Islet of Langerhans (tissue), 1 donor: ENCODE results near the gene BLID.

Experiments used
- FAIRE-seq: peaks from one replicate; lab custom pipeline; 2011; peaks lifted over from hg19 to GRCh38; lab: Jason Lieb, UNC

The BLID gene

DNA sequence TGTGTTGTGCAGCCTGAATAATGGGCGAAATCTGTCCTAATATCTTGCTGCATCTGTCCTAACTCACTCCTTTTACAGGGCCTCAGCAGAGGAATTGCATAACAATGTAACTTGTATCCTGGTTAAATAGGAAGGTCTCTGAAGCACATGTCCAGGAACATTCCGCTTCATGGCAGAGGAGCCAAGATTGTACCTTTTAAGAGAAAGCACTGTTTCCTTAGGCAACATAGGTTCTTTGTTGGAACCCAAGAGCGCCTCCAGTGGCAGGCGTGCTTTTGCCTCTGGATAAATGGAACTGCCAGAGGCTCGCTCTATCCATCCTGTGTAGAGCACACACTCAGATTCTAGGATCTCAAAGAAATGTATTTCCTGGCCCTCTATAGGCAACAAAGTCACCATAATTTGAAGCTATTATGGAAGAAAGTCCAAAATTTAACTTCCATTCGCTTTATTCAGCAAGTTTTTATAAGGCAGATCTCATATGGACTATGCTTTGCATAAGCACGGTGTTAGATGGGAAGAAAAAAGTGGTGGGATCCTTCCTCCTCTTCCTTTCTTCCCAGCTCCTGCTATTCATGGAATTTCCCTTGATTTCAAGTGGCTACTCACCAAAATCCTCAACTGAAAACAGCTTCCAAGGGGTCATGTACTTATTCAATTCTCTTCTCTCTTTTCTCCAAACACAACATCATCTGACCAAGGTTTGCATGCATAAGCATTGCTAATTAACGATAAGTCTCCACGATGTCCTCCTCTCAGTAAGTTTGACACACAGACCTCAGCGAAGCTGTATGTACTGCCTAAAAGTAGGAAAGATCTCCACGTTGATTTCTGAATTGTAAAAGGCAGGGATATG, at the start of gene BLID:
Gene BLID (minus strand): TSS at position 692 of the 856 bp plus-strand sequence. CDS start 293 bp downstream, at position 399.
- FAIRE-seq, result no peak

- FAIRE-seq, result no peak
Measured at GRCh38 chr11:122163053-122163819, 47.2 kb upstream of the BLID start.

DNA sequence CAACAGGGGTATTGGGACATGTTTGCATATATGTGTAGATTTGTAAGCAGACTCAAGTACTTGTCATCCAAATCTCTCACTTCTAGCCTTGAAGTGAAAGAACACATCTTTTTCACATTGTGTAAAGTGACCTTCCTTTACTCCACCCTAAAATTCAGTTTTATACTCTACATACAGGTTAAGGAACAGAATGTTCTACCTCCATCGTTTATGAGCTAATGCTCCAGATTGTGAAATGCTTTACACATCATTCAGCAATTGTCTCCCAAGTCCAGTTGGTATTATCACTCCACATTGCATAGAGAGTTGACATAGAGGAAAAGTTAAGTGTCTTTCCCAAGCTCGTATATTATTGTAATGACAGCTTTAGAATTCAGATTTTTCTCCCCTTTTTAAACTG, 46.1 kb upstream of the BLID start:
- FAIRE-seq, result no peak

DNA sequence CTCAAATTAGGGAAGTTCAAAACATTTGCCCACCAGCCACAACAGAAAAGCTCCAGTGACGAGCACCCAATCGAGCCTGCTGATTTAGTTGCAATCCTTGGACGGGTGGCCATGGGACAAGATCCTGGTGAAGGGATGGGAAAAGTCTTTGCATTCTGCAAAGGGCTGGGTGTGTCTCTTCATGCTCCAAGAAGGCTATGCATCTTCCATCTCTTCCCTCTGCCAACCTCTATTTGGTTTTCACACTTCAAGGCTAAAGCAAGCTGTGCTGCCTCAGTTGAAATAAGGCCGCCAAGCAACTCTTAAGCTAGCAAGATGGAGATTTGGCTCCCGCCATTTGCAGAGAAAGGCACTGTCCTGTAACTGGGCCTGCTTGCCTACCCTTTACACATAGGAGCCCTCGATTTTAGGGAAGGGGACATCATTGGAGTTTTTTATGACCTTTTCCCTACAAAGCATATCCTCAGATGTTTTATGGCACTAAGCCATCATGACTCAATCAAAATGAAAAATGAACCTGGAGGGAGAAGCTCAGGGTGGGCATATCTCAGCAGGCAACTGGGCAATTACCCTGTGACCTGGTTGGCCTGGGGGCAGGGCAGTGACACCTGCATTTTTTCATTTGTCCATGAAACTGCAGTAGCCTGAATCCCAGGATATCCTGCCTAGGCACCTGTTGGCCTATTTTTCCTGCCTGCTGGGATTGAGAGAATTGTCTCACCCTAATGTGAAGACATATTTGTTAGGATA, 45.0 kb upstream of the BLID start:
- FAIRE-seq, result no peak

GRCh38 chr11:122159861-122160260, 43.8 kb upstream of the BLID start:
- no peak for FAIRE-seq

GRCh38 chr11:122159173-122159721, 43.2 kb upstream of the BLID start:
- FAIRE-seq, result no peak

DNA sequence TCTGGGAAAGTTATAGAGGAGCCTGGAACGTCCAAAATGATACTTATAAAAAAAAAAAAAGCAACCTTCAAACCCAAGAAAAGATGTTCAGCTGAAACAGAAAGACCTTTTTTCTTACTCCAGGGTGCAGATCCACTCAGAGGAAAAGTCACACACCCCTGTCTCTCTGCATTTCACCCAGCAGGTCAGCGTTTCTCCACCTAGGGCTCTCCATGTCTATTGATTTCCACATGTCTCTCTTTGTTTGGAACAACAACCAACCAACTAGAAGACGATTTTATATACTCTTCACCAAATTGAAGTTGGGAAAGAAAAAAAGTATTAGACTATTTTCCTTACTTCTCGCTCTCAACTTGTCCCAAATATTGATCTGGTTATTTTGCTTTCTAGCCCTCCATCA, 42.2 kb upstream of the BLID start:
- FAIRE-seq, result no peak

DNA sequence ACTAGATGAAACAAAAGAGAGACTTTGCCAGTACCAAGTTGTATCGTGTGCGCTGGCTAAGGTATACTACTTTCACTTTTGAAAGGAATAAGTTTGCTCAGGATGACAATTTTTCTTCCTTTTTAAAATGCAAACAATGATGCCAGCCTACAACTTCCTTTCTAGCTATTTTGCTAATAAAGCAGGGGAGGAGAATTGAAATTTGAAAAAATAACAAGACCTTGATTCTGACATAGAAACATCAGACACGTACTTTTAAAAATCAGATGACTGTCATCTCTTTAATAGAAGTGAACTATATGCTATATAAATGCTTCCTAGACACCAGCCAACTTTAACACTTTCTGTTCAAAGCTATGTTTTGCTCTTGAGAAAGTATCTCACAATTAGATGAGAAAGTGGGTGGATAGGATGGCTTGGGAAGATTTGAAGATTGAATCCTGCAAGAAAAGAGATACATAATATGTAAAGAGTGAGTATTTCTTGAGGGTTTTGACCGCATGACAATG, 41.7 kb upstream of the BLID start:
- FAIRE-seq, result no peak

GRCh38 chr11:122156940-122157382, 40.9 kb upstream of the BLID start:
- FAIRE-seq, result no peak

DNA sequence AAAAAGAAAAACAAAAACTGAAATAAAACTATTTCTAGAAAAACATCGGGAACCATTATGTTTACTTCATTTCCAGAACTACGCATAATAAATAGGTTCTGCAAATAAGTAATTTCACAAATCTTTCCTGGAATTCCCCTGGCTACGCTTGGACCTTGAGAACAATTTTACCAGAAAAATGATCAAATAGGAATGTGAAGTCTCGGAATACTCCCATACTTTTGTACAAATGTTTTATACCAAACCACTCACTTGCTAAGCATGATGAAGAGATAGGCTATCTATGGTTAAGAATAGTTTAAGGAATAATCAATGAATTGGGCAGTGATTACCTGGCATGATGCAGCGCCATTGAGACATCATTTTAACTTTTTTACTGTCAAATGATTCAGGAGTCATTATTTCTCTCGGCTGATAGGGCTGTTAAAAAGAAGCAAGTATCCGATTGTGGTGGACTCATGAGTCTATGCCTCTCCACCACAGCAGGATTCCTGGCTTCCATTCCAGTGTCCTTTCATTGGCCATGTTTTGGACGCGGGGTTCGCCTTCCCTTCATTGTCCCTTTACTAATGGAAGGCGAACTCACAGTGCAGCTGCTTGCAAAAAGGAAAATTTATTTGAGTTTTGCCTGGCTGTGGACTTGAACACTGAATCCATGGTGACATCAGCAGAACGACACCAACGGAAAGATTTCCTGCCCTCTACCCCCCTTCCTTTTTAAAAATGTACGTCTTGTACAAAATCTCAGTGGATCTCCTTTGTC, 39.9 kb upstream of the BLID start:
- no peak for FAIRE-seq

DNA sequence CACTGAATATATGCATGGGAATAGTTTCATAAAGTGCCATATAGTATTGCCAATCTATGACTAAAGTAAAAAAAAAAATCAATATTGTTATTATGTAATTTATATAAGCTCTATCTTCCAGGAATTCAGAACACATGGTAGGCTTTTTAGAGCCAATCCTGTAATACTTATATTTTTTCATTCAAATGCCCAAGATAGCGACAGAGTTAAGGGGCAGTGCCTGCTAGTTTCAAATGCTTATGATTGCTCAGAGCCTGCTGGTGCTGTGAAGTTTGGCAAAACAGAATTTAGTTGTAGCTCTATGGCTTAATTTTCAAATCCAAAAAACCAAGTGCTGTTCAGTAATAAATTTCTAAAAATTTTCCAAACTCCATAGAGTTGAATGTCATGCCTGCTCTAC, 39.0 kb upstream of the BLID start:
- no peak for FAIRE-seq

DNA sequence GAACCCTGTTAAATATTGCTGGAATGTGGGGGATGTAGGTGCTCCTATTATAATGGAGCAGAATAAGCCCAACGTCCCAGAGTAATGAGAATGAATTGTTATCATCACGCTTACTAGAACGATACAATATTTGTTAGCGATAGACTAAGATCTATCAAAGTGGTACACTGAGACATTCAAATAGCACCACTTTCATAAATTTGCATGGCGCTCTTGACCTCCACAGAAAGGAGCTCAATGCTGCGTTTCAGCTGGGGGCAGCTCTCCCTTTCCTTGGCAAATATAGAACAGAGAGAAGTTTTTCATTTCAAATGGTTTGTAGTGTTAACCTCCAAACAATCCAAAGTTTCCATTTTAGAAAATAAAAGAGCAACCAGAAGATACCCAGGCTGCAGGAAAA, 38.2 kb upstream of the BLID start:
- FAIRE-seq, result no peak

DNA sequence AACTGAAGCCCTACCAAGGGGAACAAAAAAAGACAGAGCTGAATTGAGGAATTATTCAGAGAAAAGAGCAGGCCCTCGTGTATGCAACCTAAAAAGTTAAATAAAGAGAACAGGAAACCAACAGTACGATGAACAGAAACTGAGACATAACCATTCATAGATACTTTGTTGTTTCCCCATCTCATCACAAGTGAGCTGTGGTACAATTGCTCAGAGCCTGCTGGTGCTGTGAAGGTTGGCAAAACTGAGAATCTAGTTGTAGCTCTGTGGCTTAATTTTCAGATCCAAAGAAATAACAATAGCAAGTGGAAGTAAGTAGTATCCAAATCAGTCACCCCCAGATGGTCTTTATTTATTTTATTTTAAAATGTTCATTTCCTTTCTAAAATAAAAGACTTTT, 37.7 kb upstream of the BLID start:
- no peak for FAIRE-seq

- FAIRE-seq, result no peak
Measured at GRCh38 chr11:122150216-122151124, 34.5 kb upstream of the BLID start.

DNA sequence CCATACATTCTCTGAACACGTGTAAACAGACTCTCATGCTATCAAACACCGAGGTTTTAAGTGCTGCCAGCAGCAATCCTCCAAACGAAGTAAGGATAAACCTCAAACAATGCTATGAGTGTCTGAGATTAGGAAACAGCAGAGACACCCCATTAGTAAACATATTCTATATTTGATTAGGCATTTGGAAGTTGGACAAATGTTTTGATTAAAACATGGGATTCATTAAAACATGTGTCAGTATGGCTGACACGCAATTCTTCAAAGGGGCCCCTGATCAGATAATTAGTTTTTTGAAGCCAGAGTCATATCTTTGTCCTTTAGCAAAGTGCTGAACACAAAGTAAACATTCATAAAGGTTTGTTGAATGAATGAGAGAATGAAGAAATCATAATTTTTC, 33.2 kb upstream of the BLID start:
- no peak for FAIRE-seq

GRCh38 chr11:122146475-122146874, 30.5 kb upstream of the BLID start:
- no peak for FAIRE-seq

DNA sequence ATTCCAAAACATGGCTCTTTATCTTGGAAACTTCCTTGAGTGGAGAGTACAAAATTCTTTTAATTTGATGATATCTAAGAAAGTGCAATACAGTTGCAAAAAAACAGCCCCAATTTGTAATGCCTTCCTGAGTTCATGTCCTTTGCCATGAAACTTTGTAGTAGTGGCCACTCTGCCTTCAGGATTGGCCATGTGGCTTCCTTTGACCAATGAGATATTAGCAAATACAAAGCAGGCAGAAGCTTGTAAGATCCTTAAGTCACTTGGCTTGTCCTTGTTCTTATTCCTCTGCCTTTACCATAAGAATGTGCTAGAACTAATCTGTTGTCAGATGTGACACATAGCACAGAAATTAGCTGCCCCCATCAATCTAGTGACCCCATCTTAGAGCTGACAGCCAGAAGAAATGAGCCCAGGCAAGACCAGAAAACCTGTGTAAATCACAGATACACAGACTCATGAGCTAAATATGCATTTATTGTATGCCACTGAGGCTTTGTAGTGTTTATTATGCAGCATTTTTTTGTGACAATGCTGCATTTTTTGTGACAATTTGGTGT, 29.8 kb upstream of the BLID start:
- FAIRE-seq, result no peak

- FAIRE-seq, result no peak
Measured at GRCh38 chr11:122144752-122145151, 28.7 kb upstream of the BLID start.

GRCh38 chr11:122141725-122142124, 25.7 kb upstream of the BLID start:
- FAIRE-seq, result no peak

- FAIRE-seq, result no peak
Measured at GRCh38 chr11:122140500-122140899, 24.5 kb upstream of the BLID start.
